ENCODE measurements around the gene AGO3.

DNA sequence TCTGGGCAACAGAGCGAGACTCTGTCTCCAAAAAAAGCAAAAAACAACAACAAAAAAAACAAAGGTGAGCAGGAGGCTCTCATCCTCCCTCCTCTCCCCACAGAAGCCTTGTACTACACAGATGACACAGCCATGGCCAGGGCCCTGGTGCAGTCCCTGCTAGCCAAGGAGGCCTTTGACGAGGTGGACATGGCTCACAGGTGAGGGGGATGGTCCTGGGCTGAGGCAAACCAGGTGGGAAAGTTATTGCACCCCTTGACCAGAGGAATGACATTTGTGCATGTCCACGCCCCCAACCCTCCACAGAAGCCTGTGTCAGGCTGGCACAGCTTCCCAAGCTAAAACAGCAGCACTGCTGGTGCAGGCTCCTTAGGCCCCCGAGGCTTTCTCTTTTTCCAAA lies 160.2 kb downstream of the AGO3 start:
- no peak for TF ChIP-seq CTCF (IDR thresholded peaks at IDR 0.05; ENCODE audit: low read length)
- no peak for TF ChIP-seq EZH2 (IDR thresholded peaks at IDR 0.05; ENCODE audit: borderline replicate concordance, low read length)
